Ovary (tissue), 3 donors: ENCODE measurements around the gene ZFC3H1.

Experiments used
- CTCF ChIP-seq, 3 donors: fragments of 450-650 bp in 2 of 3; fragments of 200-600 bp in 1 of 3; IDR thresholded peaks; one replicate each; pipeline versions ENCODE4 v1.5.1 to v1.8.0; 2016 to 2022; ENCODE audit warnings: antibody characterized with exemption in 3 of 3, mild to moderate bottlenecking in 1 of 3
- EP300 ChIP-seq: sonication (generic); formaldehyde crosslinking; IDR thresholded peaks from one replicate; pipeline ENCODE4 v1.6.1; 2017; ENCODE audit warnings: antibody characterized with exemption
- POLR2A ChIP-seq: fragments of 450-650 bp; IDR thresholded peaks from one replicate; pipeline ENCODE4 v1.6.1; 2017; ENCODE audit warnings: antibody characterized with exemption, mild to moderate bottlenecking, moderate library complexity
- donor health status: DM: no; HTN: no; CAD: no.

GRCh38 chr12:71626768-71627167 lies 36.9 kb downstream of the ZFC3H1 start:
- TF ChIP-seq CTCF (IDR thresholded peaks at IDR 0.05) (no peak), EP300 (no peak), POLR2A (no peak)
